Measurements from ENCODE around the gene KLHL18. TPM values are rescaled to one million over a fixed set of nuclear protein-coding genes. Genes with fewer than 3 reads are reported as not detected.

Gene KLHL18
- total RNA-seq, 1 experiment from 2014 or later: 35.4 TPM

GRCh38 chr3:47362701-47363100, 80.0 kb downstream of the KLHL18 start:
- TF ChIP-seq REST (IDR thresholded peaks at IDR 0.05; ENCODE audit: insufficient read depth in 1 of 2, low read depth in 2 of 2, low read length in 1 of 2) (no peak), CTCF (IDR thresholded peaks at IDR 0.05) (no peak)
- BruUV-seq (replicated peaks): no TSS peak

GRCh38 chr3:47365213-47366153, 82.7 kb downstream of the KLHL18 start:
- in situ Hi-C loops (cut with HindIII; ENCODE audit: low pct_unique_long_range_greater_than_20kb, low sequenced_read_pairs): no loop called here

More at GRCh38 chr3:47362701-47363100, 80.0 kb downstream of the KLHL18 start:
- ATAC-seq (no peak), DNase-seq (ENCODE audit: low read depth, low spot score) (no peak)
- CTCF ChIA-PET: no interaction called here
- 0 out of 2 replicates have a peak, but pooled peaks cover 2% of the 10 kb centered on the region for H3K9me3 ChIP-seq (ENCODE audit: control insufficient read depth, insufficient read depth, low read depth, low read length)
- intact Hi-C loops (cut with micrococcal nuclease; ENCODE audit: unreplicated experiment) (no loop called here), in situ Hi-C loops (cut with HindIII; ENCODE audit: low pct_unique_long_range_greater_than_20kb, low sequenced_read_pairs) (no loop called here)
- H3K27me3 ChIP-seq (ENCODE audit: control insufficient read depth, insufficient read depth, low read length): no peaks in the 10 kb centered on the region
- no peak overlapping the region for H3K4me3 ChIP-seq (ENCODE audit: low read depth in 2 of 2, low read length in 2 of 2)
- no peak overlapping the region for H3K27ac ChIP-seq (ENCODE audit: low read length)
- no peaks in the 10 kb centered on the region for H3K4me1 ChIP-seq (ENCODE audit: control insufficient read depth, insufficient read depth, low read length)
- H3K36me3 ChIP-seq (ENCODE audit: control insufficient read depth, insufficient read depth, low read length): no peaks in the 10 kb centered on the region
- POLR2A ChIA-PET: no interaction called here

More at GRCh38 chr3:47365213-47366153, 82.7 kb downstream of the KLHL18 start:
- CTCF ChIA-PET: no interaction called here
- Histone ChIP-seq H3K4me3 (ENCODE audit: low read depth in 2 of 2, low read length in 2 of 2) (no peak overlapping the region), H3K4me1 (ENCODE audit: control insufficient read depth, insufficient read depth, low read length) (no peaks in the 10 kb centered on the region), H3K9me3 (ENCODE audit: control insufficient read depth, insufficient read depth, low read depth, low read length) (no peaks in the 10 kb centered on the region), H3K27ac (ENCODE audit: low read length) (no peak overlapping the region), H3K36me3 (ENCODE audit: control insufficient read depth, insufficient read depth, low read length) (no peaks in the 10 kb centered on the region), H3K27me3 (ENCODE audit: control insufficient read depth, insufficient read depth, low read length) (no peaks in the 10 kb centered on the region)
- POLR2A ChIA-PET: no interaction called here
- intact Hi-C loops (cut with micrococcal nuclease; ENCODE audit: unreplicated experiment): no loop called here
- DNase-seq (ENCODE audit: low read depth, low spot score): no peak
- TF ChIP-seq POLR2AphosphoS5 (IDR thresholded peaks at IDR 0.05; ENCODE audit: low read depth, low read length): no peak
- no peak for TF ChIP-seq TCF7L2 (IDR thresholded peaks at IDR 0.05; ENCODE audit: low read depth, low read length)
- TF ChIP-seq SIN3A (IDR thresholded peaks at IDR 0.05; ENCODE audit: borderline replicate concordance, insufficient read depth, low read depth, low read length): no peak
- no peak for TF ChIP-seq REST (IDR thresholded peaks at IDR 0.05; ENCODE audit: insufficient read depth in 1 of 2, low read depth in 2 of 2, low read length in 1 of 2)
- TF ChIP-seq CTCF (IDR thresholded peaks at IDR 0.05): no peak
- no peak for ATAC-seq
- no TSS peak for BruUV-seq (replicated peaks)
